Astrocyte (in vitro differentiated cells and primary cell): ENCODE measurements around the gene RNPC3.

Experiments used
- CTCF ChIP-seq: IDR thresholded peaks from 2 replicates; pipeline ENCODE4 v1.5.1; 2011; ENCODE audit warnings: low read depth, mild to moderate bottlenecking, inconsistent platforms, low read length, moderate library complexity; ENCODE audit not compliant: insufficient read depth
- EZH2 ChIP-seq: IDR thresholded peaks from 2 replicates; pipeline ENCODE4 v1.6.1; 2012; ENCODE audit warnings: mild to moderate bottlenecking, low read length, inconsistent platforms; ENCODE audit not compliant: insufficient read depth

GRCh38 chr1:103520822-103521221 lies 4.7 kb upstream of the RNPC3 start:
- TF ChIP-seq CTCF (no peak), EZH2 (no peak)
